Heart right ventricle (tissue), 16 donors: ENCODE data around the gene BTBD9. TPM values are rescaled to one million over a fixed set of nuclear protein-coding genes. Genes with fewer than 3 reads are reported as not detected.

Experiments used
- ATAC-seq, 8 donors: fragments of 200-7000 bp; cut with Tn5 transposase; one replicate each; pipeline ENCODE4 v1.9.1; 2020; ENCODE audit warnings: mild to moderate bottlenecking in 8 of 8, moderate library complexity in 8 of 8, moderate number of reproducible peaks in 1 of 8
- DNase-seq, 2 donors: peaks; one replicate each; pipeline ENCODE4 v3.0.0-alpha.2; 2020
- H3K27ac ChIP-seq, 10 donors: fragments of 200-600 bp; sonication (generic) in 2 of 10; one replicate each; pipeline versions ENCODE4 v1.5.0 to v1.8.0; 2020 to 2022; ENCODE audit warnings: mild to moderate bottlenecking in 3 of 10
- H3K27me3 ChIP-seq, 7 donors: fragments of 200-600 bp; one replicate each; pipeline ENCODE4 v1.8.0; 2021 to 2022; ENCODE audit warnings: mild to moderate bottlenecking in 2 of 7
- H3K36me3 ChIP-seq, 9 donors: fragments of 200-600 bp; sonication (generic) in 1 of 9; one replicate each; pipeline versions ENCODE4 v1.5.0 to v1.8.0; 2020 to 2022; ENCODE audit warnings: mild to moderate bottlenecking in 2 of 9
- H3K4me1 ChIP-seq, 9 donors: fragments of 200-600 bp; sonication (generic) in 1 of 9; one replicate each; pipeline versions ENCODE4 v1.5.0 to v1.8.0; 2020 to 2022; ENCODE audit warnings: mild to moderate bottlenecking in 4 of 9
- H3K4me3 ChIP-seq, 10 donors: fragments of 200-600 bp; sonication (generic) in 2 of 10; one replicate each; pipeline versions ENCODE4 v1.5.0 to v1.8.0; 2020 to 2022; ENCODE audit warnings: mild to moderate bottlenecking in 7 of 10, moderate library complexity in 2 of 10
- H3K9me3 ChIP-seq, 11 donors: fragments of 200-600 bp in 10 of 11; sonication (generic) in 2 of 11; one replicate each; pipeline versions ENCODE4 v1.5.0 to v1.8.0; 2013 to 2022; ENCODE audit warnings: mild to moderate bottlenecking in 2 of 11, control low read depth in 1 of 11, moderate library complexity in 1 of 11
- WGBS, 2 donors: extraction: QIAGEN DNeasy Blood & Tissue Kit; methylation state at CpG; one replicate each; pipeline ENCODE4 v1.1.7; 2013; ENCODE audit warnings: inconsistent platforms in 1 of 2; 5-methylcytosine and 5-hydroxymethylcytosine counted together
- intact Hi-C, 10 donors: fragments of 100-400 bp; cut with DNase I; formaldehyde crosslinking; loops; one replicate each; pipeline versions ENCODE4 v1.11.1 to v1.14.2; 2022
- polyA plus RNA-seq, 2 donors: library from polyadenylated mRNA; stranded (reverse); fragments of 200-250 nt; gene quantifications; one replicate each; pipeline ENCODE4 v1.2.3, GENCODE V29; 2013
- total RNA-seq, 10 donors: library from RNA; stranded (reverse); fragmentation: NEBNext Ultra II Directional in 3 of 10; extraction: Animal tissue kit (Norgen Biotek cat#: 25700) in 3 of 10; gene quantifications; one replicate each; pipeline versions ENCODE4 v1.2.1 to v1.2.4, GENCODE V29; 2021 to 2023
- TF ChIP-seq, protein P1 (sequence below), 9 donors: fragments of 200-600 bp; sonication (generic) in 2 of 9; IDR thresholded peaks; one replicate each; pipeline versions ENCODE4 v1.5.0 to v1.8.0; 2021 to 2022; ENCODE audit warnings: antibody characterized with exemption in 9 of 9, mild to moderate bottlenecking in 5 of 9, moderate library complexity in 1 of 9
- donor health status: Arrhythmogenic right ventricular cardiomyopathy.
- donor health status: ischemic (EF 13 %, LVEDD 7.1; RV severe dilation, severe dysfunction).
- donor health status: healthy with polysubstance abuse.
- donor health status: DM: no; HTN: yes; CAD: no.
- donor health status: DM: no; HTN: no; CAD: no.
- donor health status: ischemic (EF 25% LVEDD 6.9; RV normal size, moderate dysfunction).
- donor health status: ischemic (EF 25% LVEDD 5.7; RV mildly dilated, moderate dysfunction).
- donor health status: healthy.
- donor health status: DM: yes; HTN: yes; CAD: no.
- donor health status: Ischemic cardiomyopathy.
- donor health status: ischemic (EF 35%, LVEDD 5.7; RV mildly dilated, moderate dysfunction).
- donor health status: nonischemic (EF 11% LVEDD 7.7; RV severe dilation, severe dysfunction).
- donor health status: DM: yes; HTN: yes; CAD: no.
- donor health status: PGD.
- donor health status: ischemic (EF 29% LVEDD 5.4; RV normal size, mild dysfunction).
- donor health status: nonischemic (EF 23%, LVEDD 6.1; RV moderate dilation, normal function).

Gene BTBD9
- total and polyA plus RNA-seq, 12 donors, result 4.2 to 27.7 (median 18.3) TPM

DNA sequence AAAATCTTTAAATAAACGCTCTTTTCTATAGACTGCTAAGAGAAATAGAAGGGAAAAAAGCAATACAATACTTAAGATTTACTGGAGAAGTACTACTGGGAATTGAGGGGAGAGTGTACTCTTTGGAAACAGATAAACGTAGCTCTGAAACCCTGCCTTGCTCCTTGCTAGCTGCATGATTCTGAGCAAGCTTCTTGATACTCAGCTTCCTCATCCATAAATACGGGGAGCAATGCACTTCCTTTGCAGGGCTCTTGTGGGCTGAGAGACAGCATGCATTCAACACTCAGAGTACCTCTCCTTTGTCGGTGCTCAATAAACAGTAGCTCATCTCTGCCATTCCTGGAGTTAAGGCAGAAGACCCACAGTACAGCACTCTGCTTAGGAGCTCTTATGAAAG lies 159.7 kb downstream of the BTBD9 start:
- Histone ChIP-seq H3K27ac (no peak overlapping the region), H3K4me3 (no peak overlapping the region), H3K4me1 (peaks cover 0 to 46% (median 0%) of the 10 kb centered on the region in 9 donors), H3K27me3 (no peaks in the 10 kb centered on the region), H3K9me3 (no peaks in the 10 kb centered on the region), H3K36me3 (no peaks in the 10 kb centered on the region)
- DNase-seq, result no peak
- 83 to 85% methylated on average over 4 of the region's 4 CpGs for WGBS, 2 donors
- TF ChIP-seq, protein P1, sequence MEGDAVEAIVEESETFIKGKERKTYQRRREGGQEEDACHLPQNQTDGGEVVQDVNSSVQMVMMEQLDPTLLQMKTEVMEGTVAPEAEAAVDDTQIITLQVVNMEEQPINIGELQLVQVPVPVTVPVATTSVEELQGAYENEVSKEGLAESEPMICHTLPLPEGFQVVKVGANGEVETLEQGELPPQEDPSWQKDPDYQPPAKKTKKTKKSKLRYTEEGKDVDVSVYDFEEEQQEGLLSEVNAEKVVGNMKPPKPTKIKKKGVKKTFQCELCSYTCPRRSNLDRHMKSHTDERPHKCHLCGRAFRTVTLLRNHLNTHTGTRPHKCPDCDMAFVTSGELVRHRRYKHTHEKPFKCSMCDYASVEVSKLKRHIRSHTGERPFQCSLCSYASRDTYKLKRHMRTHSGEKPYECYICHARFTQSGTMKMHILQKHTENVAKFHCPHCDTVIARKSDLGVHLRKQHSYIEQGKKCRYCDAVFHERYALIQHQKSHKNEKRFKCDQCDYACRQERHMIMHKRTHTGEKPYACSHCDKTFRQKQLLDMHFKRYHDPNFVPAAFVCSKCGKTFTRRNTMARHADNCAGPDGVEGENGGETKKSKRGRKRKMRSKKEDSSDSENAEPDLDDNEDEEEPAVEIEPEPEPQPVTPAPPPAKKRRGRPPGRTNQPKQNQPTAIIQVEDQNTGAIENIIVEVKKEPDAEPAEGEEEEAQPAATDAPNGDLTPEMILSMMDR (IDR thresholded peaks at IDR 0.05), result no peak
- no peak for ATAC-seq
- intact Hi-C loops, result no loop called here

DNA sequence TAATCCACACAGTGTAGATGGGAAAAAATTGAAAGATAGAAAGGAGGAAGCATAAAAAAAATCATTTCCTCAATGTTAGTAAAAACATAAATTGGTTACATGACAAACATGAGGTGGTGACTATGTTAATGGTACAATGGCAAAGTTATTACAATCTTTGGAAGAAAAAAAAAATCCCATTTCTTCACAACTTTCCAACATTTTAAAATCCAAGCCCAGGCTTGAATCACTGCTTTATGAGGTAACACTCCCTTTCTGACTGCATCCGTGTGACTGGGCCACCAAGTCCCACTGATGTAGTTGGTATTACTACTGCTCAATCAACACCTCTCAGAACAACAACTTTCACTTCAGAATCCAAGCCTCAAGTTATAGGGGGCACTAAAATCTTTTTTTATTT lies 160.4 kb downstream of the BTBD9 start:
- DNase-seq (no peak), ATAC-seq (no peak)
- peaks cover 0 to 45% (median 0%) of the 10 kb centered on the region in 9 donors for H3K4me1 ChIP-seq
- TF ChIP-seq, protein P1 (IDR thresholded peaks at IDR 0.05), result no peak
- no peaks in the 10 kb centered on the region for H3K9me3 ChIP-seq
- no peak overlapping the region for H3K4me3 ChIP-seq
- WGBS, 2 donors, result 92 to 96% methylated on average over 1 of the region's 1 CpG
- no peaks in the 10 kb centered on the region for H3K27me3 ChIP-seq
- H3K27ac ChIP-seq, result no peak overlapping the region
- intact Hi-C loops, result loop anchor here in 1 of 10 donors (10.0 kb wide), 1 partner anchor 155 kb away; no protein-coding TSS in a partner anchor
- no peaks in the 10 kb centered on the region for H3K36me3 ChIP-seq

DNA sequence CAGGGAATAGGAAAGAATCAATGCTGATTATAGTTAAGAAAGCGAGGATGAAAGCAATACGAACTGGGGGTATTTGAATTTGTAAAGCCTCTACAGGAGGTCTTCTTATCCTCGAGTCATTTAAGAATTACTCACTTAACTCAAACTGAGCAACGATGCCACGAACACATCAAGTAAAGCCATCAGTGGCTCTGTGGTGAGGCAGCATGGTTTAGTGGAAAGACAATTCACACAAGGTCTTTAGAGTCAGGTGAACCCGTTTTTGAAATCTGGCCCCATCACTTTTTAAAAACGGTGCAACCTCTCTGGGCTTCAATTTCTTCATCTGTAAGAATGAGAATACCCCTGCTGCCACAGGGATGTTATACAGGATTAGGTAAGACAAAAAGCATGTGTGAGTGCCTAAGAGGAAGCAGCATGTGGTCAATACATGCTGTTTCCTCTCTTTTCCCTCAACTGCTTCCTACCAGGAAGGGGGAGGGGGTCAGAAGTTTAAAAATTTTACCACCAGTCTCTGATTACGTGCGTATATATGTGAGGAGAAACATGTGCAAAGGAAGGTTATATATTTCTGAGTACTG lies 162.0 kb downstream of the BTBD9 start:
- Histone ChIP-seq H3K4me3 (no peak overlapping the region), H3K9me3 (no peaks in the 10 kb centered on the region), H3K27ac (no peak overlapping the region), H3K27me3 (no peaks in the 10 kb centered on the region), H3K4me1 (peaks cover 0 to 30% (median 0%) of the 10 kb centered on the region in 9 donors), H3K36me3 (no peaks in the 10 kb centered on the region)
- DNase-seq, result no peak
- 68 to 75% methylated on average over 9 of the region's 9 CpGs for WGBS, 2 donors
- intact Hi-C loops, result loop anchor here in 1 of 10 donors (10.0 kb wide), 1 partner anchor 153 kb away; no protein-coding TSS in a partner anchor
- TF ChIP-seq, protein P1 (IDR thresholded peaks at IDR 0.05), result no peak
- ATAC-seq, result no peak

DNA sequence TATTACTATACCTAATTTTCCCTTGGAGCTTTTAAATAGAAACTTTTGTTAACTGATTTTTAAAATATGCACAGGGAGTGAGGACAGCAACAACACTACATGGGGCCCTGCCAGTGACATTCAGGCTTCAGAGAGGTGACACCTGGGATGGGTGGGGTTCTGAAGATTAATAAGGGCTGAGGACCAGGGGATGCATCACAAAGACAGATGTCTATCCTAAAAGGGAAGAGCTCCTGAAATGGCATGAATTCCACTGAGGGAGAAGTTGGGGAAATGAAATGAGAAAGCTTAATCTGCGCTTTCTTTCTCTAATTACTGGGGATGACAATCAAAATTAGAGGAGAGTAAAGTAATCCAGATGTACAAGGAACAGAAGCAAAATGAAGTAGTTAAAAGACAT lies 162.8 kb downstream of the BTBD9 start:
- TF ChIP-seq, protein P1 (IDR thresholded peaks at IDR 0.05), result no peak
- H3K27ac ChIP-seq, result no peak overlapping the region
- no peaks in the 10 kb centered on the region for H3K36me3 ChIP-seq
- H3K4me3 ChIP-seq, result no peak overlapping the region
- DNase-seq (no peak), ATAC-seq (no peak)
- peaks cover 0 to 22% (median 0%) of the 10 kb centered on the region in 9 donors for H3K4me1 ChIP-seq
- intact Hi-C loops, result loop anchor here in 1 of 10 donors (10.0 kb wide), 1 partner anchor 152 kb away; no protein-coding TSS in a partner anchor
- WGBS, 2 donors, result 98 to 100% methylated on average over 1 of the region's 1 CpG
- H3K9me3 ChIP-seq, result no peaks in the 10 kb centered on the region
- no peaks in the 10 kb centered on the region for H3K27me3 ChIP-seq
